ENCODE data around the gene HSPB9. TPM values are rescaled to one million over a fixed set of nuclear protein-coding genes. Genes with fewer than 3 reads are reported as not detected.
"Not testable (repeated sequence)": the region's sequence is repeated elsewhere in the genome, so short reads cannot be mapped to it uniquely, and the experiment has no call there.

Gene HSPB9
- total RNA-seq, 1 experiment from 2014 or later: 0.46 TPM

DNA sequence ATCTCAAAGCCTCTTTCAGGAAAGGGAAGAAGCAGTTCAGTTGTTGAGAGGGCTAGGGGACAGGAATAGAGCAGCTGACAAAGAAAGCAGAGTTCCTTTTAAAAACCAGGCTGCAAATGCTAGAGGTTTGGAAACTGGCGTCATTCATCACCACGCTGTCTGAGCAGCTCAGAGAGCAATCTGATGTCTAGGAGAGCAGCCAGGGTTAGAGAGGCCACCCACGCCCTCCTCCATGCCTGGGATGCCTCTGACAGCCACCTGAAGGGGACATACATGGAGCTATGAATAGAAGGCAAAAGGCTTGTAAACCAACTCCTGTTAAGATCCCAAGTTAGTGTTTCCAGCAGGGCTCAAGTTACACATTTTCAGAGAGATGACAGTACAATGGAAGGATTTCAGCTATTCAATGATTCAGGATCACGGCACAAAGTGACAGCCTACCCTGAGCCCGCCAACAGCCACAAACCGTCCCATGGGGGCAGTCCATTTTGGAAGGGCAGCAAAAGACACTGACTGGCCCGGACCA lies 19.8 kb downstream of the HSPB9 start:
- H3K27me3 Mint-ChIP-seq (ENCODE audit: low read depth): no peaks in the 10 kb centered on the region
- H3K4me3 Mint-ChIP-seq: no peak overlapping the region

DNA sequence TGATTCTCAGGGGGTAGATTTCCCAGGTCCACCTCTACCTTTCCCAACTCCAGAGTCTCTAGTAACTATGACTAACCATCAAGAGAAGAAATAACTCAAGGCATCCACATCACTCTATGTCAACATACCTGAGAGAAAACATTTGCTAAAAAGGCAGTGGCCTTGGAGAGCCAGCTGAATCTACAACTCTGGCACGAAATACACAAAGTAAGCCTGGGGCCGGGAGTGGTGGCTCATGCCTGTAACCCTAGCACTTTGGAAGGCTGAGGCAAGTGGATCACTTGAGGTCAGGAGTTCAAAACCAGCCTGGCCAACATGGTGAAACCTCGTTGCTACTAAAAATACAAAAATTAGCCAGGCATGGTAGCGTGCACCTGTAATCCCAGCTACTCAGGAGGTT lies 20.5 kb downstream of the HSPB9 start:
- H3K9me3 Mint-ChIP-seq; H3K27me3 Mint-ChIP-seq (ENCODE audit: low read depth); H3K4me3 Mint-ChIP-seq; POLR2A ChIA-PET; ATAC-seq; H3K4me1 Mint-ChIP-seq; DNase-seq (ENCODE audit: low spot score): not testable (repeated sequence)
- CTCF ChIA-PET: interaction anchor here (1.0 to 1.6 kb wide), 4 partner anchors 20 to 79 kb away, joined by 3 to 5 read pairs (median 4); no protein-coding TSS in a partner anchor
- 0 out of 2 replicates have a peak, but pooled peaks have one; percentile 14 for TF ChIP-seq GABPB1 (CRISPR knock-in tag; IDR thresholded peaks at IDR 0.05)
- Mint-ChIP-seq H3K27ac (peak overlapping the region; percentile 52; the same call in 1 of the 2 replicates), H3K36me3 (peaks cover 16% of the 10 kb centered on the region)

More for the DNA sequence above, 19.8 kb downstream of the HSPB9 start:
- TF ChIP-seq TEAD1 (CRISPR knock-in tag; IDR thresholded peaks at IDR 0.05) (no peak), NFATC4 (CRISPR knock-in tag; IDR thresholded peaks at IDR 0.05) (no peak), CBFB (CRISPR knock-in tag; IDR thresholded peaks at IDR 0.05; ENCODE audit: low read depth) (no peak), GABPB1 (CRISPR knock-in tag; IDR thresholded peaks at IDR 0.05) (no peak), ATF1 (CRISPR knock-in tag; IDR thresholded peaks at IDR 0.05) (no peak), GRHL2 (CRISPR knock-in tag; IDR thresholded peaks at IDR 0.05; ENCODE audit: insufficient replicate concordance, severe bottlenecking) (no peak), ZNF423 (CRISPR knock-in tag; IDR thresholded peaks at IDR 0.05) (no peak), KAT7 (CRISPR knock-in tag; IDR thresholded peaks at IDR 0.05; ENCODE audit: borderline replicate concordance) (no peak), ZBTB21 (CRISPR knock-in tag; IDR thresholded peaks at IDR 0.05; ENCODE audit: borderline replicate concordance) (no peak), OVOL2 (CRISPR knock-in tag; IDR thresholded peaks at IDR 0.05; ENCODE audit: borderline replicate concordance) (no peak), PRRX2 (CRISPR knock-in tag; IDR thresholded peaks at IDR 0.05) (no peak)
- TF ChIP-seq, protein P1, sequence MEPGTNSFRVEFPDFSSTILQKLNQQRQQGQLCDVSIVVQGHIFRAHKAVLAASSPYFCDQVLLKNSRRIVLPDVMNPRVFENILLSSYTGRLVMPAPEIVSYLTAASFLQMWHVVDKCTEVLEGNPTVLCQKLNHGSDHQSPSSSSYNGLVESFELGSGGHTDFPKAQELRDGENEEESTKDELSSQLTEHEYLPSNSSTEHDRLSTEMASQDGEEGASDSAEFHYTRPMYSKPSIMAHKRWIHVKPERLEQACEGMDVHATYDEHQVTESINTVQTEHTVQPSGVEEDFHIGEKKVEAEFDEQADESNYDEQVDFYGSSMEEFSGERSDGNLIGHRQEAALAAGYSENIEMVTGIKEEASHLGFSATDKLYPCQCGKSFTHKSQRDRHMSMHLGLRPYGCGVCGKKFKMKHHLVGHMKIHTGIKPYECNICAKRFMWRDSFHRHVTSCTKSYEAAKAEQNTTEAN (CRISPR knock-in tag; IDR thresholded peaks at IDR 0.05): no peak
- TF ChIP-seq, protein P2, sequence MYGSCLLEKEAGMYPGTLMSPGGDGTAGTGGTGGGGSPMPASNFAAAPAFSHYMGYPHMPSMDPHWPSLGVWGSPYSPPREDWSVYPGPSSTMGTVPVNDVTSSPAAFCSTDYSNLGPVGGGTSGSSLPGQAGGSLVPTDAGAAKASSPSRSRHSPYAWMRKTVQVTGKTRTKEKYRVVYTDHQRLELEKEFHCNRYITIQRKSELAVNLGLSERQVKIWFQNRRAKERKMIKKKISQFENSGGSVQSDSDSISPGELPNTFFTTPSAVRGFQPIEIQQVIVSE (CRISPR knock-in tag; IDR thresholded peaks at IDR 0.05; ENCODE audit: borderline replicate concordance): no peak
- TF ChIP-seq, protein P3, sequence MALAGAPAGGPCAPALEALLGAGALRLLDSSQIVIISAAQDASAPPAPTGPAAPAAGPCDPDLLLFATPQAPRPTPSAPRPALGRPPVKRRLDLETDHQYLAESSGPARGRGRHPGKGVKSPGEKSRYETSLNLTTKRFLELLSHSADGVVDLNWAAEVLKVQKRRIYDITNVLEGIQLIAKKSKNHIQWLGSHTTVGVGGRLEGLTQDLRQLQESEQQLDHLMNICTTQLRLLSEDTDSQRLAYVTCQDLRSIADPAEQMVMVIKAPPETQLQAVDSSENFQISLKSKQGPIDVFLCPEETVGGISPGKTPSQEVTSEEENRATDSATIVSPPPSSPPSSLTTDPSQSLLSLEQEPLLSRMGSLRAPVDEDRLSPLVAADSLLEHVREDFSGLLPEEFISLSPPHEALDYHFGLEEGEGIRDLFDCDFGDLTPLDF (CRISPR knock-in tag; IDR thresholded peaks at IDR 0.05): no peak
- TF ChIP-seq, protein P4, sequence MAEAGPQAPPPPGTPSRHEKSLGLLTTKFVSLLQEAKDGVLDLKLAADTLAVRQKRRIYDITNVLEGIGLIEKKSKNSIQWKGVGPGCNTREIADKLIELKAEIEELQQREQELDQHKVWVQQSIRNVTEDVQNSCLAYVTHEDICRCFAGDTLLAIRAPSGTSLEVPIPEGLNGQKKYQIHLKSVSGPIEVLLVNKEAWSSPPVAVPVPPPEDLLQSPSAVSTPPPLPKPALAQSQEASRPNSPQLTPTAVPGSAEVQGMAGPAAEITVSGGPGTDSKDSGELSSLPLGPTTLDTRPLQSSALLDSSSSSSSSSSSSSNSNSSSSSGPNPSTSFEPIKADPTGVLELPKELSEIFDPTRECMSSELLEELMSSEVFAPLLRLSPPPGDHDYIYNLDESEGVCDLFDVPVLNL (CRISPR knock-in tag; IDR thresholded peaks at IDR 0.05; ENCODE audit: borderline replicate concordance, low read depth): no peak
- TF ChIP-seq, protein P5, sequence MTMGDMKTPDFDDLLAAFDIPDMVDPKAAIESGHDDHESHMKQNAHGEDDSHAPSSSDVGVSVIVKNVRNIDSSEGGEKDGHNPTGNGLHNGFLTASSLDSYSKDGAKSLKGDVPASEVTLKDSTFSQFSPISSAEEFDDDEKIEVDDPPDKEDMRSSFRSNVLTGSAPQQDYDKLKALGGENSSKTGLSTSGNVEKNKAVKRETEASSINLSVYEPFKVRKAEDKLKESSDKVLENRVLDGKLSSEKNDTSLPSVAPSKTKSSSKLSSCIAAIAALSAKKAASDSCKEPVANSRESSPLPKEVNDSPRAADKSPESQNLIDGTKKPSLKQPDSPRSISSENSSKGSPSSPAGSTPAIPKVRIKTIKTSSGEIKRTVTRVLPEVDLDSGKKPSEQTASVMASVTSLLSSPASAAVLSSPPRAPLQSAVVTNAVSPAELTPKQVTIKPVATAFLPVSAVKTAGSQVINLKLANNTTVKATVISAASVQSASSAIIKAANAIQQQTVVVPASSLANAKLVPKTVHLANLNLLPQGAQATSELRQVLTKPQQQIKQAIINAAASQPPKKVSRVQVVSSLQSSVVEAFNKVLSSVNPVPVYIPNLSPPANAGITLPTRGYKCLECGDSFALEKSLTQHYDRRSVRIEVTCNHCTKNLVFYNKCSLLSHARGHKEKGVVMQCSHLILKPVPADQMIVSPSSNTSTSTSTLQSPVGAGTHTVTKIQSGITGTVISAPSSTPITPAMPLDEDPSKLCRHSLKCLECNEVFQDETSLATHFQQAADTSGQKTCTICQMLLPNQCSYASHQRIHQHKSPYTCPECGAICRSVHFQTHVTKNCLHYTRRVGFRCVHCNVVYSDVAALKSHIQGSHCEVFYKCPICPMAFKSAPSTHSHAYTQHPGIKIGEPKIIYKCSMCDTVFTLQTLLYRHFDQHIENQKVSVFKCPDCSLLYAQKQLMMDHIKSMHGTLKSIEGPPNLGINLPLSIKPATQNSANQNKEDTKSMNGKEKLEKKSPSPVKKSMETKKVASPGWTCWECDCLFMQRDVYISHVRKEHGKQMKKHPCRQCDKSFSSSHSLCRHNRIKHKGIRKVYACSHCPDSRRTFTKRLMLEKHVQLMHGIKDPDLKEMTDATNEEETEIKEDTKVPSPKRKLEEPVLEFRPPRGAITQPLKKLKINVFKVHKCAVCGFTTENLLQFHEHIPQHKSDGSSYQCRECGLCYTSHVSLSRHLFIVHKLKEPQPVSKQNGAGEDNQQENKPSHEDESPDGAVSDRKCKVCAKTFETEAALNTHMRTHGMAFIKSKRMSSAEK (CRISPR knock-in tag; IDR thresholded peaks at IDR 0.05; ENCODE audit: borderline replicate concordance): no peak
- TF ChIP-seq, protein P6, sequence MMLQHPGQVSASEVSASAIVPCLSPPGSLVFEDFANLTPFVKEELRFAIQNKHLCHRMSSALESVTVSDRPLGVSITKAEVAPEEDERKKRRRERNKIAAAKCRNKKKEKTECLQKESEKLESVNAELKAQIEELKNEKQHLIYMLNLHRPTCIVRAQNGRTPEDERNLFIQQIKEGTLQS (CRISPR knock-in tag; conservative IDR thresholded peaks at IDR 0.05): no peak
- TF ChIP-seq, protein P7, sequence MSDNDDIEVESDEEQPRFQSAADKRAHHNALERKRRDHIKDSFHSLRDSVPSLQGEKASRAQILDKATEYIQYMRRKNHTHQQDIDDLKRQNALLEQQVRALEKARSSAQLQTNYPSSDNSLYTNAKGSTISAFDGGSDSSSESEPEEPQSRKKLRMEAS (CRISPR knock-in tag; IDR thresholded peaks at IDR 0.05): no peak
- H3K9me3 Mint-ChIP-seq: no peaks in the 10 kb centered on the region
- CTCF ChIA-PET: interaction anchor here (1.0 to 1.6 kb wide), 4 partner anchors 21 to 80 kb away, joined by 3 to 5 read pairs (median 4); no protein-coding TSS in a partner anchor
- H3K27ac Mint-ChIP-seq: peak overlapping the region; percentile 52
- DNase-seq (ENCODE audit: low spot score) (no peak), ATAC-seq (no peak)
- H3K4me1 Mint-ChIP-seq: peaks cover 6% of the 10 kb centered on the region; the same call in 1 of the 2 replicates
- POLR2A ChIA-PET: interaction anchor here (0.5 kb wide), 1 partner anchor 954 kb away, joined by 4 read pairs; no protein-coding TSS in a partner anchor
- peaks cover 16% of the 10 kb centered on the region for H3K36me3 Mint-ChIP-seq
